ENCODE data around the gene E2F2.

E2F2 gene

GRCh38 chr1:23530747-23531561 lies at the start of gene E2F2:
E2F2 (minus strand) TSS chr1:23531233; CDS start chr1:23530793, 440 bp downstream.
- peak; percentile 92 for DNase-seq

- no peak for DNase-seq
Measured at GRCh38 chr1:23578997-23579363, 47.9 kb upstream of the E2F2 start.

- DNase-seq = no peak
Measured at GRCh38 chr1:23578311-23578996, 47.4 kb upstream of the E2F2 start.

- no peak for DNase-seq
Measured at GRCh38 chr1:23577056-23578004, 46.3 kb upstream of the E2F2 start.

GRCh38 chr1:23576338-23577055 lies 45.5 kb upstream of the E2F2 start:
- DNase-seq = no peak

- no peak for DNase-seq
Measured at GRCh38 chr1:23575226-23575810, 44.3 kb upstream of the E2F2 start.

GRCh38 chr1:23574265-23574754 lies 43.3 kb upstream of the E2F2 start:
- no peak for DNase-seq

GRCh38 chr1:23573574-23574182 lies 42.6 kb upstream of the E2F2 start:
- no peak for DNase-seq

GRCh38 chr1:23571465-23571864 lies 40.4 kb upstream of the E2F2 start:
- DNase-seq = no peak

- DNase-seq = no peak
Measured at GRCh38 chr1:23570001-23570691, 39.1 kb upstream of the E2F2 start.

GRCh38 chr1:23568608-23569383 lies 37.8 kb upstream of the E2F2 start:
- no peak for DNase-seq

GRCh38 chr1:23567996-23568607 lies 37.1 kb upstream of the E2F2 start:
- DNase-seq = no peak

- no peak for DNase-seq
Measured at GRCh38 chr1:23567629-23567995, 36.6 kb upstream of the E2F2 start.

- no peak for DNase-seq
Measured at GRCh38 chr1:23566304-23566703, 35.3 kb upstream of the E2F2 start.

- no peak for DNase-seq
Measured at GRCh38 chr1:23565776-23566175, 34.7 kb upstream of the E2F2 start.

- DNase-seq = no peak
Measured at GRCh38 chr1:23564529-23565122, 33.6 kb upstream of the E2F2 start.

GRCh38 chr1:23563755-23564374 lies 32.8 kb upstream of the E2F2 start:
- DNase-seq = no peak

- DNase-seq = no peak
Measured at GRCh38 chr1:23563003-23563402, 32.0 kb upstream of the E2F2 start.
